ENCODE results near the gene JAKMIP2. TPM values are rescaled to one million over a fixed set of nuclear protein-coding genes. Genes with fewer than 3 reads are reported as not detected.
"Not testable (repeated sequence)": the region's sequence is repeated elsewhere in the genome, so short reads cannot be mapped to it uniquely, and the experiment has no call there.

Gene JAKMIP2
- total RNA-seq, 1 donor from 2014 or later = 4.1 TPM

DNA sequence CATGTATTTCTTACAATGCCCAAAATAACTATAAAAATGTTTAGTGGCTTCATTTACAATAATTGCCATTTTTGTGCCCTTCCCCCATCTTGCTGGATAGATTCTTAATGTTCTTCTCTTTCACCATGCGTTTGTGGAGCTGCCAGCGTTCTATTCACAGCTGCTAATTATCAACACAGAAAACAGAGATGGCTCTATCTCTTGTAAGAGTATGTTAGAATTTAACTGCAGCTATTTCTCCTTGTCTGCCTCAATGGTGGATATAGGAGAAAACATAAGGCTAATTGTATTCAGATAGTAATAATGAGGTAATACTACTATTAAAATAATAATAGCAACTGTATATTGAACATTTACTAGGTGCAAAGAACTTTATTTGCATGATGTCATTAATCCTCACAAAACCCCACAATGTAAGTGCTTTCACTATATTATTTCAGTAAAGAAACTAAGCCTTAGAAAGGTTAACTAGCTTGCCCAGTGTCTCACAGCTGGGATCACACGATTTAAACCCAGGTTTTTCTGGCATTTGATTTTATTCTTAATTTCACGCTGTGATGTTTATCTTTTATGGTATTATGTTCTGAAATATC, 50.1 kb downstream of the JAKMIP2 start:
- Mint-ChIP-seq H3K36me3 (ENCODE audit: low read depth) (no peaks in the 10 kb centered on the region), H3K4me1 (ENCODE audit: low read depth) (peaks cover 2% of the 10 kb centered on the region), H3K9me3 (no peaks in the 10 kb centered on the region), H3K27ac (no peak overlapping the region), H3K27me3 (ENCODE audit: low read depth) (no peaks in the 10 kb centered on the region), H3K4me3 (ENCODE audit: low read depth) (no peak overlapping the region)
- intact Hi-C loops (cut with micrococcal nuclease) = no loop called here
- no peak for DNase-seq (ENCODE audit: low spot score)

DNA sequence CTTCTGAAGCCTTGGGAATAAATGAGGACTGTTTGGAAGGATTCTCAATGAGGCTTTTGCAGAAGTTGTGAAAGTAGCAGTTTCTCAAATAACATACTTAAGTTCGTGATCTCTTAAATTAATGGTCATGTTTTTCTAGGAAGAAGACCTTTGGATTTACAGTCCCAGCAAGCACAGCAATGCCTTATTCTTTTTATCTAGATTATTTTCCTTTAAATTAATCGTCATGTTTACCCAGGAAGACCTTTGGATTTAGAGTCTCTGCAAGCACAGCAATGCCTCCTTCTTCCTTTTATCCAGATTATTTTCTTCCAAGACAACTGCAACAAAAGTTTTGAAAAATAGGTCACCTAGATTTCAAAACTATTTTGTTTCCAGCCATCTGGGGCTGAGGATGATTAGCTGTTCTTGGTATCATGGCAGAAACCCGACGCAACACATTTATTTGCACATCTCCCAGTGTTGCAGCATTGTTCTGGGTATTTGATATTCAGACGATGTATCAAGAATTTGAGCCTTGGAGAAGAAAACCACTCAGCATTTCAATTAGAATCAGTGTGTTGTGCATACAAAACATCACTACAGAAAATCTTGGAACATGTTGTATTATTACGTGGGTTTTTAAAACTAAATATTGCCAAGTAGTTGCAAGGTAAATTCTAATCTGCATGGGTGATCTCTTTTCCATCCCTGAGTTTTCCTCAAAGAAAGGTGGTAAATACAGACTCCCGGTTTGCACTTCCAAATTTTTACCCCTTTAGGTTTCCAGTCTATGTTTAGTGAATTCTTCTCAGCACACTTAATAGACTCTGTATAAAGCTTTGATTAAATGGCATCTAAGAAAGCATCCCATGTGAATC, 50.9 kb downstream of the JAKMIP2 start:
- Mint-ChIP-seq H3K4me3 (ENCODE audit: low read depth) (no peak overlapping the region), H3K36me3 (ENCODE audit: low read depth) (no peaks in the 10 kb centered on the region), H3K4me1 (ENCODE audit: low read depth) (peaks cover 2% of the 10 kb centered on the region), H3K9me3 (no peaks in the 10 kb centered on the region), H3K27me3 (ENCODE audit: low read depth) (no peaks in the 10 kb centered on the region), H3K27ac (no peak overlapping the region)
- intact Hi-C loops (cut with micrococcal nuclease) = no loop called here
- no peak for DNase-seq (ENCODE audit: low spot score)

DNA sequence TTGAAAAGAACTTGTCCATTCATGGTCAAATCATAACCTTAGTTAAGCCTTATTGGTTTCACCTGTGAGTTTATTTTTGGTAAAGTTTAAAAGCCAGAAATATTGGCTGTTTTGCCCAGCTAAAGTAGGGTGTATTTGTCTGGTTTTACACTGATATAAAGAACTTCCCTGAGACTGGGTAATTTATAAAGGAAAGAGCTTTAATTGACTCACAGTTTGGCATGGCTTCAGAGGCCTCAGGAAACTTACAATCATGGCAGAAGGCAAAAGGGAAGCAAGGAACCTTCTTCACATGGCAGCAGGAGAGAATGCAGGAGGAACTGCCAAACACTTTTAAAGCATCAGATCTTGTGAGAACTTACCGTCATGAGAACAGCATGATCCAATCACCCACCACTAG, 55.3 kb downstream of the JAKMIP2 start:
- H3K4me1 Mint-ChIP-seq (ENCODE audit: low read depth) = peaks cover 2% of the 10 kb centered on the region
- intact Hi-C loops (cut with micrococcal nuclease) = no loop called here
- no peaks in the 10 kb centered on the region for H3K27me3 Mint-ChIP-seq (ENCODE audit: low read depth)
- no peak for DNase-seq (ENCODE audit: low spot score)
- H3K9me3 Mint-ChIP-seq = peaks cover 2% of the 10 kb centered on the region
- H3K27ac Mint-ChIP-seq = no peak overlapping the region
- peaks cover 2% of the 10 kb centered on the region for H3K36me3 Mint-ChIP-seq (ENCODE audit: low read depth)
- no peak overlapping the region for H3K4me3 Mint-ChIP-seq (ENCODE audit: low read depth)

- H3K27ac Mint-ChIP-seq; DNase-seq (ENCODE audit: low spot score); H3K36me3 Mint-ChIP-seq (ENCODE audit: low read depth); intact Hi-C loops (cut with micrococcal nuclease); H3K4me1 Mint-ChIP-seq (ENCODE audit: low read depth); H3K4me3 Mint-ChIP-seq (ENCODE audit: low read depth); H3K9me3 Mint-ChIP-seq; H3K27me3 Mint-ChIP-seq (ENCODE audit: low read depth): not testable (repeated sequence)
Measured at GRCh38 chr5:147721191-147721960, 61.2 kb downstream of the JAKMIP2 start.

GRCh38 chr5:147713550-147714295, 68.8 kb downstream of the JAKMIP2 start:
- no peaks in the 10 kb centered on the region for H3K4me1 Mint-ChIP-seq (ENCODE audit: low read depth)
- DNase-seq (ENCODE audit: low spot score) = no peak
- H3K27ac Mint-ChIP-seq = no peak overlapping the region
- H3K27me3 Mint-ChIP-seq (ENCODE audit: low read depth) = no peaks in the 10 kb centered on the region
- no peaks in the 10 kb centered on the region for H3K9me3 Mint-ChIP-seq
- H3K36me3 Mint-ChIP-seq (ENCODE audit: low read depth) = no peaks in the 10 kb centered on the region
- intact Hi-C loops (cut with micrococcal nuclease) = no loop called here
- H3K4me3 Mint-ChIP-seq (ENCODE audit: low read depth) = no peak overlapping the region

DNA sequence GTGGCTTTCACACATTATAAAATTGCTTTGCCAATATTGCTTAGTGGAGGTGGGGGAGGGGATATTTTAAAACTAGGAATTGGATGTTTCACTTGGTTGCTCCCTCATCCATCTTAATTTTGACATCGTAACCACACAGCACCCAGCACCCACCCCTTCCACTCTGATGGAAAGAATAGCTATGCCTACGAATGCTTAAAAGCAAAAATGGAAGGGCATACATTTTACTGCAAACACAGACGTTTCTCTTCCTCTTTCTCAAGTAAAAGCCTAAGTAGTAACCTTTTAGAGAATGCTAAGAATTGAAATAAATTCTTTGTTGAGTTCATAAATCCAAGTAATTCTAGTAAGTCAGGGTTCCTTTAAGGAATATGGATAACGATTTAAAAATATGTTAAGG, 69.9 kb downstream of the JAKMIP2 start:
- intact Hi-C loops (cut with micrococcal nuclease) = no loop called here
- H3K27ac Mint-ChIP-seq = no peak overlapping the region
- no peaks in the 10 kb centered on the region for H3K27me3 Mint-ChIP-seq (ENCODE audit: low read depth)
- H3K4me1 Mint-ChIP-seq (ENCODE audit: low read depth) = no peaks in the 10 kb centered on the region
- H3K36me3 Mint-ChIP-seq (ENCODE audit: low read depth) = no peaks in the 10 kb centered on the region
- no peak overlapping the region for H3K4me3 Mint-ChIP-seq (ENCODE audit: low read depth)
- DNase-seq (ENCODE audit: low spot score) = no peak
- no peaks in the 10 kb centered on the region for H3K9me3 Mint-ChIP-seq

DNA sequence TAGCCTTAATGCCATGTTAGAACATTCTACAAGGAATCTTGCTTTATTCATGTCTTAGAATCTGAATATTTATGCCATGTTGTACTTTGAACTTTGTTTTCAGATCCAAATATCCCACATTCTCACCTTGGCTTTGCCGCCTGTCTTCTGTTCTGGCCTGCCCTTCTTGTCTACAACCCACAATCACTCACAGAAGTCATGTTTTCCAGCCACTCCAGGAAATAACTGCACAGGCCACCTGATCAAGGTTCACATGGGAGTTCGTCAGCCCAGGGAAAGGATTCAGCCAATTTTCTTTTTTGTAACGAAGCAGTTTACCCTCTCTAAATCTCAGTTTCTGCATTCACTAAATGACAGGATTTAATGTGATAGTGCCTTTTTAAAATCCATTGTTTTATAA, 70.5 kb downstream of the JAKMIP2 start:
- Mint-ChIP-seq H3K4me3 (ENCODE audit: low read depth) (no peak overlapping the region), H3K9me3 (no peaks in the 10 kb centered on the region), H3K4me1 (ENCODE audit: low read depth) (no peaks in the 10 kb centered on the region), H3K27ac (no peak overlapping the region), H3K27me3 (ENCODE audit: low read depth) (no peaks in the 10 kb centered on the region), H3K36me3 (ENCODE audit: low read depth) (no peaks in the 10 kb centered on the region)
- intact Hi-C loops (cut with micrococcal nuclease) = no loop called here
- no peak for DNase-seq (ENCODE audit: low spot score)

GRCh38 chr5:147711019-147711418, 71.5 kb downstream of the JAKMIP2 start:
- no peaks in the 10 kb centered on the region for H3K36me3 Mint-ChIP-seq (ENCODE audit: low read depth)
- DNase-seq (ENCODE audit: low spot score) = no peak
- H3K4me1 Mint-ChIP-seq (ENCODE audit: low read depth) = no peaks in the 10 kb centered on the region
- no peaks in the 10 kb centered on the region for H3K27me3 Mint-ChIP-seq (ENCODE audit: low read depth)
- no peak overlapping the region for H3K27ac Mint-ChIP-seq
- no peak overlapping the region for H3K4me3 Mint-ChIP-seq (ENCODE audit: low read depth)
- H3K9me3 Mint-ChIP-seq = no peaks in the 10 kb centered on the region
- intact Hi-C loops (cut with micrococcal nuclease) = no loop called here

- Mint-ChIP-seq H3K27me3 (ENCODE audit: low read depth) (no peaks in the 10 kb centered on the region), H3K4me3 (ENCODE audit: low read depth) (no peak overlapping the region), H3K9me3 (no peaks in the 10 kb centered on the region), H3K4me1 (ENCODE audit: low read depth) (no peaks in the 10 kb centered on the region), H3K27ac (no peak overlapping the region), H3K36me3 (ENCODE audit: low read depth) (no peaks in the 10 kb centered on the region)
- DNase-seq (ENCODE audit: low spot score) = no peak
- intact Hi-C loops (cut with micrococcal nuclease) = no loop called here
Measured at GRCh38 chr5:147708708-147709107, 73.8 kb downstream of the JAKMIP2 start.

GRCh38 chr5:147704544-147704943, 78.0 kb downstream of the JAKMIP2 start:
- Mint-ChIP-seq H3K4me1 (ENCODE audit: low read depth) (no peaks in the 10 kb centered on the region), H3K27ac (no peak overlapping the region), H3K4me3 (ENCODE audit: low read depth) (no peak overlapping the region), H3K36me3 (ENCODE audit: low read depth) (no peaks in the 10 kb centered on the region), H3K27me3 (ENCODE audit: low read depth) (no peaks in the 10 kb centered on the region), H3K9me3 (peaks cover 3% of the 10 kb centered on the region)
- DNase-seq (ENCODE audit: low spot score) = no peak
- intact Hi-C loops (cut with micrococcal nuclease) = no loop called here

DNA sequence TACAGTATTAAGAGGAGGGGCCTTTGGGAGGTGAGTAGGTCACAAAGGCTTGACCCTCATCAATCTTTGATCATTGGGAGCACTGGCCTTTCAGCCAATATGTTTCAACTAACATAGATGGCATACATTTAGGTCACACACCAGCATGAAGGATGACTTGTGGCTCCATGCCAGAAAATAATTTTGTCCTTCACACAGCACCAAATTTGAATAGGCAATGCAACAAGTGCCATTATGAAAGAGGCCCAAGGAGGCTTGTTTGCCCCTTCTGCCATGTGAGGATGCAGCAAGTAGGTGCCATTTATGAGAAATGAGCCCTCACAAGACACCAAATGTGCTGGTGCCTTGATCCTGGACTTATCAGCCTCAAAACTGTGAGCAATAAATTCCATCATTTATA, 81.1 kb downstream of the JAKMIP2 start:
- no peak overlapping the region for H3K27ac Mint-ChIP-seq
- intact Hi-C loops (cut with micrococcal nuclease) = no loop called here
- H3K36me3 Mint-ChIP-seq (ENCODE audit: low read depth) = peaks cover 9% of the 10 kb centered on the region
- no peaks in the 10 kb centered on the region for H3K27me3 Mint-ChIP-seq (ENCODE audit: low read depth)
- H3K9me3 Mint-ChIP-seq = peaks cover 25% of the 10 kb centered on the region
- DNase-seq (ENCODE audit: low spot score) = no peak
- H3K4me1 Mint-ChIP-seq (ENCODE audit: low read depth) = no peaks in the 10 kb centered on the region
- no peak overlapping the region for H3K4me3 Mint-ChIP-seq (ENCODE audit: low read depth)

DNA sequence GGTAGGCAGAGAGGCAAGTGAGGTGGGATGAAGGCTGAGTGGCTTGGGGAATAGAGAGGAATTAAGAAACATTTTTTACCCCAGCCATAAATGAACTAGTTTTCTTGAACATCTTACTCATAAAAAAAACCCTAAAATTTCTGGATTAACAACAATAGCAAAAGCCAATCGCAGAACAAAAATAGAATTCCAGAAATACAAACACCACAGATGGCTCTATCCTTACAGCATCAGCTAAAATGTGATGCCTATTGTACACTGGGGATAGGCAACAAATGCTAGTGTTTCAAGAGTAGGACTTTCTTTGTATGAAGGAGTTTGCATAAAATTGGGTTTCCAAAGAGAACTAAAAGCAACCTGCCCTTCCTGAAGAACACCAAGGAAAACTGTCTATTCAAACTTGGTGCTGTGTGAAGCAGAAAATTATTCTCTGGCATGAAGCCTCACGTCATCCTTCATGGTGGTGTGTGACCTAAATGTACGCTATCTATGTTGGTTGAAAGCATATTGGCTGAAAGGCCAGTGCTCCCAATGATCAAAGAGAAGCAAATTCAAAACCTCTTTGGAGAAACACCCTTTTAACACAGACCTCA, 82.9 kb downstream of the JAKMIP2 start:
- Mint-ChIP-seq H3K27me3 (ENCODE audit: low read depth) (no peaks in the 10 kb centered on the region), H3K4me1 (ENCODE audit: low read depth) (no peaks in the 10 kb centered on the region), H3K9me3 (peaks cover 26% of the 10 kb centered on the region), H3K36me3 (ENCODE audit: low read depth) (peaks cover 9% of the 10 kb centered on the region), H3K27ac (no peak overlapping the region), H3K4me3 (ENCODE audit: low read depth) (no peak overlapping the region)
- intact Hi-C loops (cut with micrococcal nuclease) = no loop called here
- no peak for DNase-seq (ENCODE audit: low spot score)
